Measurements from ENCODE around the gene TMPRSS13.
"Not testable (repeated sequence)": the region's sequence is repeated elsewhere in the genome, so short reads cannot be mapped to it uniquely, and the experiment has no call there.

The TMPRSS13 gene

GRCh38 chr11:117949062-117949461 lies 19.9 kb upstream of the TMPRSS13 start:
- no peak for DNase-seq
- Histone ChIP-seq H3K4me1 (ENCODE audit: control insufficient read depth, low read depth, low read length) (no peaks in the 10 kb centered on the region), H3K36me3 (ENCODE audit: control insufficient read depth, insufficient read depth, low read length) (no peaks in the 10 kb centered on the region), H3K79me2 (ENCODE audit: control insufficient read depth, insufficient read depth, low read length) (no peaks in the 10 kb centered on the region), H3K18ac (ENCODE audit: low read length) (no peak overlapping the region), H4K5ac (ENCODE audit: low read length) (no peak overlapping the region), H4K8ac (ENCODE audit: low read depth, low read length) (no peak overlapping the region), H3K4me2 (ENCODE audit: low read length) (no peak overlapping the region), H2BK15ac (replicated peaks; ENCODE audit: low read depth) (no peak overlapping the region), H2BK120ac (ENCODE audit: low read depth, low read length) (no peak overlapping the region), H3K4me3 (ENCODE audit: low read length) (no peak overlapping the region), H3K9ac (ENCODE audit: low read length) (no peak overlapping the region), H3K56ac (ENCODE audit: low read length) (no peak overlapping the region), H3K27me3 (ENCODE audit: insufficient read depth, low read length, poor library complexity) (no peaks in the 10 kb centered on the region), H3K4ac (ENCODE audit: low read depth, low read length) (no peak overlapping the region), H3K23ac (ENCODE audit: low read length) (no peak overlapping the region), H2BK5ac (ENCODE audit: low read length) (no peak overlapping the region), H2AK5ac (ENCODE audit: low read length) (no peak overlapping the region), H3K79me1 (ENCODE audit: low read length) (no peaks in the 10 kb centered on the region), H3K27ac (ENCODE audit: low read depth, low read length) (no peak overlapping the region)
- no CpG with 5 or more reads among the region's 6 CpGs for WGBS (ENCODE audit: extremely low coverage, insufficient coverage, low lambda C conversion rate)

GRCh38 chr11:117948466-117948865 lies 19.3 kb upstream of the TMPRSS13 start:
- no CpG with 5 or more reads among the region's 11 CpGs for WGBS (ENCODE audit: extremely low coverage, insufficient coverage, low lambda C conversion rate)
- H4K8ac ChIP-seq (ENCODE audit: low read depth, low read length); H3K18ac ChIP-seq (ENCODE audit: low read length): not testable (repeated sequence)

GRCh38 chr11:117947751-117948150 lies 18.5 kb upstream of the TMPRSS13 start:
- not testable (repeated sequence) for H4K8ac ChIP-seq (ENCODE audit: low read depth, low read length); H4K5ac ChIP-seq (ENCODE audit: low read length); H3K4ac ChIP-seq (ENCODE audit: low read depth, low read length); H3K9ac ChIP-seq (ENCODE audit: low read length); H3K4me1 ChIP-seq (ENCODE audit: control insufficient read depth, low read depth, low read length); H2BK120ac ChIP-seq (ENCODE audit: low read depth, low read length); H3K79me1 ChIP-seq (ENCODE audit: low read length); H3K4me3 ChIP-seq (ENCODE audit: low read length); H3K23ac ChIP-seq (ENCODE audit: low read length); H3K27ac ChIP-seq (ENCODE audit: low read depth, low read length); H3K27me3 ChIP-seq (ENCODE audit: insufficient read depth, low read length, poor library complexity); H2BK15ac ChIP-seq (replicated peaks; ENCODE audit: low read depth); H3K79me2 ChIP-seq (ENCODE audit: control insufficient read depth, insufficient read depth, low read length); DNase-seq; H2AK5ac ChIP-seq (ENCODE audit: low read length); H3K56ac ChIP-seq (ENCODE audit: low read length); H3K18ac ChIP-seq (ENCODE audit: low read length); H3K36me3 ChIP-seq (ENCODE audit: control insufficient read depth, insufficient read depth, low read length); H2BK5ac ChIP-seq (ENCODE audit: low read length); H3K4me2 ChIP-seq (ENCODE audit: low read length)
- no CpG with 5 or more reads among the region's 10 CpGs for WGBS (ENCODE audit: extremely low coverage, insufficient coverage, low lambda C conversion rate)

More at GRCh38 chr11:117948466-117948865, 19.3 kb upstream of the TMPRSS13 start:
- H2BK15ac ChIP-seq (replicated peaks; ENCODE audit: low read depth); H3K56ac ChIP-seq (ENCODE audit: low read length); H3K27me3 ChIP-seq (ENCODE audit: insufficient read depth, low read length, poor library complexity); H3K4me1 ChIP-seq (ENCODE audit: control insufficient read depth, low read depth, low read length); H3K27ac ChIP-seq (ENCODE audit: low read depth, low read length); H3K36me3 ChIP-seq (ENCODE audit: control insufficient read depth, insufficient read depth, low read length); H3K4ac ChIP-seq (ENCODE audit: low read depth, low read length); H3K9ac ChIP-seq (ENCODE audit: low read length); H3K4me3 ChIP-seq (ENCODE audit: low read length); H3K4me2 ChIP-seq (ENCODE audit: low read length); H4K5ac ChIP-seq (ENCODE audit: low read length); H2BK5ac ChIP-seq (ENCODE audit: low read length); DNase-seq; H3K79me2 ChIP-seq (ENCODE audit: control insufficient read depth, insufficient read depth, low read length); H2AK5ac ChIP-seq (ENCODE audit: low read length); H2BK120ac ChIP-seq (ENCODE audit: low read depth, low read length); H3K23ac ChIP-seq (ENCODE audit: low read length); H3K79me1 ChIP-seq (ENCODE audit: low read length): not testable (repeated sequence)

GRCh38 chr11:117946842-117947526 lies 17.8 kb upstream of the TMPRSS13 start:
- peak; percentile 94 for DNase-seq

GRCh38 chr11:117946156-117946841 lies 17.1 kb upstream of the TMPRSS13 start:
- Histone ChIP-seq H2AK5ac (ENCODE audit: low read length) (no peak overlapping the region), H4K8ac (ENCODE audit: low read depth, low read length) (no peak overlapping the region), H3K36me3 (ENCODE audit: control insufficient read depth, insufficient read depth, low read length) (no peaks in the 10 kb centered on the region), H3K56ac (ENCODE audit: low read length) (no peak overlapping the region), H3K4ac (ENCODE audit: low read depth, low read length) (no peak overlapping the region), H3K79me2 (ENCODE audit: control insufficient read depth, insufficient read depth, low read length) (no peaks in the 10 kb centered on the region), H2BK120ac (ENCODE audit: low read depth, low read length) (no peak overlapping the region), H3K4me1 (ENCODE audit: control insufficient read depth, low read depth, low read length) (no peaks in the 10 kb centered on the region), H3K18ac (ENCODE audit: low read length) (no peak overlapping the region), H4K5ac (ENCODE audit: low read length) (no peak overlapping the region), H3K23ac (ENCODE audit: low read length) (no peak overlapping the region), H3K79me1 (ENCODE audit: low read length) (no peaks in the 10 kb centered on the region), H2BK5ac (ENCODE audit: low read length) (no peak overlapping the region), H3K9ac (ENCODE audit: low read length) (no peak overlapping the region), H3K4me2 (ENCODE audit: low read length) (no peak overlapping the region), H3K27ac (ENCODE audit: low read depth, low read length) (no peak overlapping the region), H3K27me3 (ENCODE audit: insufficient read depth, low read length, poor library complexity) (no peaks in the 10 kb centered on the region), H2BK15ac (replicated peaks; ENCODE audit: low read depth) (no peak overlapping the region), H3K4me3 (ENCODE audit: low read length) (no peak overlapping the region)
- no CpG with 5 or more reads among the region's 5 CpGs for WGBS (ENCODE audit: extremely low coverage, insufficient coverage, low lambda C conversion rate)
- DNase-seq: no peak

More at GRCh38 chr11:117946842-117947526, 17.8 kb upstream of the TMPRSS13 start:
- H4K5ac ChIP-seq (ENCODE audit: low read length): no peak overlapping the region
- no peak overlapping the region for H2BK120ac ChIP-seq (ENCODE audit: low read depth, low read length)
- no peak overlapping the region for H3K27ac ChIP-seq (ENCODE audit: low read depth, low read length)
- no peaks in the 10 kb centered on the region for H3K79me1 ChIP-seq (ENCODE audit: low read length)
- WGBS (ENCODE audit: extremely low coverage, insufficient coverage, low lambda C conversion rate): no CpG with 5 or more reads among the region's 7 CpGs
- no peak overlapping the region for H2BK5ac ChIP-seq (ENCODE audit: low read length)
- H3K79me2 ChIP-seq (ENCODE audit: control insufficient read depth, insufficient read depth, low read length): no peaks in the 10 kb centered on the region
- no peak overlapping the region for H3K9ac ChIP-seq (ENCODE audit: low read length)
- no peaks in the 10 kb centered on the region for H3K36me3 ChIP-seq (ENCODE audit: control insufficient read depth, insufficient read depth, low read length)
- no peak overlapping the region for H3K23ac ChIP-seq (ENCODE audit: low read length)
- H3K4me1 ChIP-seq (ENCODE audit: control insufficient read depth, low read depth, low read length): no peaks in the 10 kb centered on the region
- no peak overlapping the region for H3K4me3 ChIP-seq (ENCODE audit: low read length)
- H3K18ac ChIP-seq (ENCODE audit: low read length): no peak overlapping the region
- no peak overlapping the region for H2AK5ac ChIP-seq (ENCODE audit: low read length)
- H3K4ac ChIP-seq (ENCODE audit: low read depth, low read length): no peak overlapping the region
- H3K56ac ChIP-seq (ENCODE audit: low read length): no peak overlapping the region
- no peak overlapping the region for H3K4me2 ChIP-seq (ENCODE audit: low read length)
- H2BK15ac ChIP-seq (replicated peaks; ENCODE audit: low read depth): no peak overlapping the region
- H3K27me3 ChIP-seq (ENCODE audit: insufficient read depth, low read length, poor library complexity): no peaks in the 10 kb centered on the region
- no peak overlapping the region for H4K8ac ChIP-seq (ENCODE audit: low read depth, low read length)
